Calu3 (cell line): Measurements from ENCODE around the gene NEURL4. TPM values are rescaled to one million over a fixed set of nuclear protein-coding genes. Genes with fewer than 3 reads are reported as not detected.

ENCODE experiments used
- BruUV-seq: library from RNA; stranded (reverse); fragments of 400-500 nt; replicated peaks from 2 replicates; lab custom pipeline; 2021; lab: Mats Ljungman, UMichigan
- CTCF ChIA-PET: fragments of 300-600 bp; sonication (Branson Sonifier 250); formaldehyde crosslinking; loops from one replicate; lab custom pipeline; 2022; ENCODE audit warnings: antibody characterized with exemption; lab: Charles Lee
- DNase-seq: peaks from one replicate; pipeline ENCODE4 v3.0.0; 2022
- H3K27ac Mint-ChIP-seq: one replicate; pipeline ENCODE4 v1.8.0; 2022; ENCODE audit warnings: mixed read lengths; ENCODE audit not compliant: unreplicated experiment
- H3K27me3 Mint-ChIP-seq: one replicate; pipeline ENCODE4 v1.8.0; 2022; ENCODE audit warnings: mixed read lengths; ENCODE audit not compliant: unreplicated experiment
- H3K36me3 Mint-ChIP-seq: one replicate; pipeline ENCODE4 v1.8.0; 2022; ENCODE audit warnings: mild to moderate bottlenecking, moderate library complexity, mixed read lengths; ENCODE audit not compliant: insufficient read depth, unreplicated experiment
- H3K4me1 Mint-ChIP-seq: one replicate; pipeline ENCODE4 v1.8.0; 2022; ENCODE audit warnings: mild to moderate bottlenecking, low read depth, mixed read lengths; ENCODE audit not compliant: unreplicated experiment
- H3K4me3 Mint-ChIP-seq: one replicate; pipeline ENCODE4 v1.8.0; 2022; ENCODE audit warnings: mild to moderate bottlenecking, low read depth, moderate library complexity, mixed read lengths; ENCODE audit not compliant: unreplicated experiment
- H3K9me3 Mint-ChIP-seq: one replicate; pipeline ENCODE4 v1.8.0; 2022; ENCODE audit warnings: low read depth, mixed read lengths; ENCODE audit not compliant: unreplicated experiment
- CTCF ChIP-seq: fragments of 200-600 bp; IDR thresholded peaks from one replicate; pipeline ENCODE4 v1.8.0; 2022; ENCODE audit warnings: antibody characterized with exemption; ENCODE audit not compliant: unreplicated experiment
- intact Hi-C: fragments of 100-400 bp; cut with micrococcal nuclease; formaldehyde crosslinking; loops from one replicate; pipeline ENCODE4 v1.10.0; 2022; ENCODE audit not compliant: unreplicated experiment
- total RNA-seq: library from RNA; stranded (reverse); gene quantifications from 2 replicates; pipeline ENCODE4 v1.2.3, GENCODE V29; 2022

The NEURL4 gene
- total RNA-seq, 1 experiment from 2014 or later: 31.9 TPM

DNA sequence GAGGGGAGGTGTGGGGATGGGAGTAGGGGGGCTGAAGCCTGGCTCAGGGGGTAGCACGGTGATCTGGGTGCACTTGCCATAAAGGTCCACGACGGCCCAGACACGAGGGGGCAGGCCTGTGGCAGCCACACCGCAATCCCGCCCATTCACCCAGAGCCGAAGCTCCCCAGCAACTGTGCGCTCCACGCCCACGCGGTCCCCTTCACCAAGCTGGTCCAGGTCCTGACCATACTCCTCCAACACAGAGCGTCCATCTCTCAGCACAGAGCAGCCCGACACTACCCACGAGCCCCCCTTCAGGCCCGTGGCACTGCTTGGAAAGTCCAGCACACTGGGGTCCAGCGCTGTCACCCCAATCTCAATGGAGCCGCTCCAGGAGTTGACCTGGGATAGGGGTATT lies 1.6 kb downstream of the NEURL4 start:
- intact Hi-C loops: no loop called here
- no peak for TF ChIP-seq CTCF
- H3K27ac Mint-ChIP-seq: no peak overlapping the region
- H3K9me3 Mint-ChIP-seq: no peaks in the 10 kb centered on the region
- peak overlapping the region; percentile 85 for H3K4me3 Mint-ChIP-seq
- peaks cover 7% of the 10 kb centered on the region for H3K27me3 Mint-ChIP-seq
- H3K4me1 Mint-ChIP-seq: peaks cover 16% of the 10 kb centered on the region
- BruUV-seq: no TSS peak
- CTCF ChIA-PET: no interaction called here
- peaks cover 23% of the 10 kb centered on the region for H3K36me3 Mint-ChIP-seq
- no peak for DNase-seq

- CTCF ChIA-PET: no interaction called here
- no peak for DNase-seq
- no peak for TF ChIP-seq CTCF
- intact Hi-C loops: no loop called here
- Mint-ChIP-seq H3K27me3 (peaks cover 3% of the 10 kb centered on the region), H3K9me3 (no peaks in the 10 kb centered on the region), H3K4me1 (peaks cover 16% of the 10 kb centered on the region), H3K27ac (no peak overlapping the region), H3K36me3 (peaks cover 23% of the 10 kb centered on the region), H3K4me3 (no peak overlapping the region)
- BruUV-seq: no TSS peak
Observed at GRCh38 chr17:7327056-7327455, 2.1 kb downstream of the NEURL4 start.

DNA sequence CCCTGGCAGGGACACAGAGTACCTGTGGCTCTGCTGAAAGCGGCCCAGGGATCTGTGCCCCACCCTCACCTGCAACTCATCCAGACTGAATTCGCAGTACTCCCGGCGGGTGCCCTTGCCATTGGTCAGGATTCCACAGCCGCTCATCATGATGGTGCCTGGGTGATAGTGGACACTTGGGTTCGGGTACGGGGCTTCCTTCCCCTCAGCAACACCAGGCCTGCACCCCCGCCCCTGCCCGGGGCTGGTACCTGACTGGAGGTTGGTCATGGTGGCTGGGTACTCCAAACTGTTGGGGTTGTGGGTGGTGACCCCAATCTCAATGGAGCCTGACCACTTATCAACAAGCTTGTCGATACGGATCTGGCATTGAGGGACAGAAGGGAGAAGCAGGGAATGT lies 2.9 kb downstream of the NEURL4 start:
- H3K36me3 Mint-ChIP-seq: peaks cover 28% of the 10 kb centered on the region
- CTCF ChIA-PET: no interaction called here
- no peak overlapping the region for H3K27ac Mint-ChIP-seq

GRCh38 chr17:7325031-7325528 lies 4.1 kb downstream of the NEURL4 start:
- no TSS peak for BruUV-seq
- CTCF ChIA-PET: no interaction called here
- peaks cover 16% of the 10 kb centered on the region for H3K4me1 Mint-ChIP-seq
- H3K9me3 Mint-ChIP-seq: no peaks in the 10 kb centered on the region
- H3K27me3 Mint-ChIP-seq: no peaks in the 10 kb centered on the region
- no peak overlapping the region for H3K4me3 Mint-ChIP-seq
- DNase-seq: no peak
- H3K27ac Mint-ChIP-seq: no peak overlapping the region
- TF ChIP-seq CTCF: no peak
- intact Hi-C loops: no loop called here
- H3K36me3 Mint-ChIP-seq: peaks cover 37% of the 10 kb centered on the region

More for the DNA sequence above, 2.9 kb downstream of the NEURL4 start:
- DNase-seq: no peak
- no peak for TF ChIP-seq CTCF
- BruUV-seq: no TSS peak
- no peaks in the 10 kb centered on the region for H3K9me3 Mint-ChIP-seq
- no peaks in the 10 kb centered on the region for H3K27me3 Mint-ChIP-seq
- H3K4me1 Mint-ChIP-seq: peaks cover 16% of the 10 kb centered on the region
- no peak overlapping the region for H3K4me3 Mint-ChIP-seq
- intact Hi-C loops: no loop called here
